Activated T-helper 1 cell treated with Interleukin-2 at 50 U/mL for 16 hours (primary cell): ENCODE results near the gene GRXCR1.

ENCODE experiments used
- DNase-seq: peaks from one replicate; pipeline ENCODE4 v3.0.0-alpha.2; 2020; ENCODE audit warnings: low read depth

The GRXCR1 gene

GRCh38 chr4:42892413-42892812 is at the start of gene GRXCR1:
Gene GRXCR1 (plus strand): TSS chr4:42892713. CDS start chr4:42893267, 554 bp downstream.
- DNase-seq = no peak

GRCh38 chr4:42843694-42844093 is 48.8 kb upstream of the GRXCR1 start:
- DNase-seq = no peak

- no peak for DNase-seq
These were observed 48.0 kb upstream of the GRXCR1 start for GRCh38 chr4:42844422-42845070.

- no peak for DNase-seq
These were observed 46.9 kb upstream of the GRXCR1 start for GRCh38 chr4:42845586-42845985.

GRCh38 chr4:42855779-42856178 is 36.7 kb upstream of the GRXCR1 start:
- DNase-seq = no peak

- DNase-seq = no peak
These were observed 26.8 kb upstream of the GRXCR1 start for GRCh38 chr4:42865572-42866189.

GRCh38 chr4:42871261-42871660 is 21.3 kb upstream of the GRXCR1 start:
- DNase-seq = no peak

- DNase-seq = no peak
These were observed 20.7 kb upstream of the GRXCR1 start for GRCh38 chr4:42871671-42872290.

GRCh38 chr4:42878863-42879262 is 13.7 kb upstream of the GRXCR1 start:
- DNase-seq = no peak

GRCh38 chr4:42881253-42881652 is 11.3 kb upstream of the GRXCR1 start:
- no peak for DNase-seq

- DNase-seq = no peak
These were observed 869 bp upstream of the GRXCR1 start for GRCh38 chr4:42891644-42892043.

GRCh38 chr4:42895452-42895851 is 2.9 kb downstream of the GRXCR1 start:
- no peak for DNase-seq

GRCh38 chr4:42904986-42905385 is 12.5 kb downstream of the GRXCR1 start:
- no peak for DNase-seq

- no peak for DNase-seq
These were observed 13.1 kb downstream of the GRXCR1 start for GRCh38 chr4:42905591-42905990.

GRCh38 chr4:42906341-42906740 is 13.8 kb downstream of the GRXCR1 start:
- no peak for DNase-seq

GRCh38 chr4:42906891-42907759 is 14.6 kb downstream of the GRXCR1 start:
- no peak for DNase-seq

GRCh38 chr4:42910459-42910858 is 17.9 kb downstream of the GRXCR1 start:
- no peak for DNase-seq

GRCh38 chr4:42914937-42915336 is 22.4 kb downstream of the GRXCR1 start:
- no peak for DNase-seq

- no peak for DNase-seq
These were observed 23.0 kb downstream of the GRXCR1 start for GRCh38 chr4:42915484-42915883.

- DNase-seq = no peak
These were observed 24.8 kb downstream of the GRXCR1 start for GRCh38 chr4:42917296-42917695.

GRCh38 chr4:42923431-42923830 is 30.9 kb downstream of the GRXCR1 start:
- DNase-seq = no peak

GRCh38 chr4:42925921-42926320 is 33.4 kb downstream of the GRXCR1 start:
- no peak for DNase-seq

GRCh38 chr4:42927946-42928345 is 35.4 kb downstream of the GRXCR1 start:
- DNase-seq = no peak
